Activated naive CD8-positive, alpha-beta T cell treated with anti-CD3 and anti-CD28 coated beads, Interleukin-2, amount 50 U/mL, for 24 hours (primary cell): ENCODE data around the gene SNRPE.

Experiments
- ATAC-seq: fragments of 150-1000 bp; cut with Tn5 transposase; one replicate; pipeline ENCODE4 v1.10.0; 2021
- DNase-seq: peaks from one replicate; pipeline ENCODE4 v3.0.0; 2021
- H3K27ac Mint-ChIP-seq: one replicate; pipeline ENCODE4 v1.8.0; 2021; ENCODE audit warnings: mild to moderate bottlenecking, mixed read lengths
- H3K27me3 Mint-ChIP-seq: one replicate; pipeline ENCODE4 v1.8.0; 2021; ENCODE audit warnings: mixed read lengths
- H3K36me3 Mint-ChIP-seq: one replicate; pipeline ENCODE4 v1.8.0; 2021; ENCODE audit warnings: low read depth, mixed read lengths
- H3K4me1 Mint-ChIP-seq: one replicate; pipeline ENCODE4 v1.8.0; 2021; ENCODE audit warnings: mixed read lengths
- H3K4me3 Mint-ChIP-seq: one replicate; pipeline ENCODE4 v1.8.0; 2021; ENCODE audit warnings: mild to moderate bottlenecking, moderate library complexity, mixed read lengths
- H3K9me3 Mint-ChIP-seq: one replicate; pipeline ENCODE4 v1.8.0; 2021; ENCODE audit warnings: mixed read lengths

Gene SNRPE

GRCh38 chr1:203905275-203905674, 43.9 kb downstream of the SNRPE start:
- Mint-ChIP-seq H3K9me3 (no peaks in the 10 kb centered on the region), H3K27me3 (no peaks in the 10 kb centered on the region), H3K4me3 (no peak overlapping the region), H3K4me1 (no peaks in the 10 kb centered on the region), H3K36me3 (no peaks in the 10 kb centered on the region), H3K27ac (no peak overlapping the region)
- DNase-seq (no peak), ATAC-seq (no peak)

- Mint-ChIP-seq H3K4me1 (no peaks in the 10 kb centered on the region), H3K9me3 (no peaks in the 10 kb centered on the region), H3K36me3 (no peaks in the 10 kb centered on the region), H3K27me3 (no peaks in the 10 kb centered on the region), H3K4me3 (no peak overlapping the region), H3K27ac (no peak overlapping the region)
- ATAC-seq (no peak), DNase-seq (no peak)
Measured at GRCh38 chr1:203906932-203907331, 45.5 kb downstream of the SNRPE start.

- ATAC-seq (no peak), DNase-seq (no peak)
- Mint-ChIP-seq H3K27me3 (no peaks in the 10 kb centered on the region), H3K36me3 (no peaks in the 10 kb centered on the region), H3K9me3 (no peaks in the 10 kb centered on the region), H3K4me3 (no peak overlapping the region), H3K27ac (no peak overlapping the region), H3K4me1 (no peaks in the 10 kb centered on the region)
Measured at GRCh38 chr1:203907901-203908300, 46.5 kb downstream of the SNRPE start.

GRCh38 chr1:203911806-203912205, 50.4 kb downstream of the SNRPE start:
- Mint-ChIP-seq H3K9me3 (no peaks in the 10 kb centered on the region), H3K4me1 (no peaks in the 10 kb centered on the region), H3K4me3 (no peak overlapping the region), H3K27me3 (peaks cover 4% of the 10 kb centered on the region), H3K36me3 (no peaks in the 10 kb centered on the region), H3K27ac (no peak overlapping the region)
- ATAC-seq = no peak
- DNase-seq = no peak

GRCh38 chr1:203913073-203913521, 51.7 kb downstream of the SNRPE start:
- Mint-ChIP-seq H3K27me3 (peaks cover 4% of the 10 kb centered on the region), H3K36me3 (no peaks in the 10 kb centered on the region), H3K27ac (no peak overlapping the region), H3K9me3 (no peaks in the 10 kb centered on the region), H3K4me1 (no peaks in the 10 kb centered on the region), H3K4me3 (no peak overlapping the region)
- DNase-seq = no peak
- no peak for ATAC-seq

- Mint-ChIP-seq H3K27ac (no peak overlapping the region), H3K27me3 (peaks cover 4% of the 10 kb centered on the region), H3K9me3 (no peaks in the 10 kb centered on the region), H3K4me1 (no peaks in the 10 kb centered on the region), H3K4me3 (no peak overlapping the region), H3K36me3 (no peaks in the 10 kb centered on the region)
- DNase-seq (no peak), ATAC-seq (no peak)
Measured at GRCh38 chr1:203914292-203914691, 52.9 kb downstream of the SNRPE start.

- DNase-seq (no peak), ATAC-seq (no peak)
- Mint-ChIP-seq H3K4me3 (no peak overlapping the region), H3K9me3 (no peaks in the 10 kb centered on the region), H3K27ac (no peak overlapping the region), H3K27me3 (peaks cover 4% of the 10 kb centered on the region), H3K4me1 (no peaks in the 10 kb centered on the region), H3K36me3 (no peaks in the 10 kb centered on the region)
Measured at GRCh38 chr1:203915811-203916210, 54.4 kb downstream of the SNRPE start.

GRCh38 chr1:203916756-203917155, 55.4 kb downstream of the SNRPE start:
- Mint-ChIP-seq H3K9me3 (no peaks in the 10 kb centered on the region), H3K36me3 (no peaks in the 10 kb centered on the region), H3K4me1 (no peaks in the 10 kb centered on the region), H3K27me3 (peaks cover 4% of the 10 kb centered on the region), H3K27ac (no peak overlapping the region), H3K4me3 (no peak overlapping the region)
- ATAC-seq (no peak), DNase-seq (no peak)
